Hepatocyte (in vitro differentiated cells): ENCODE measurements around the gene ARID5A.

ENCODE experiments used
- CTCF ChIP-seq: fragments of 200-600 bp; sonication (generic); IDR thresholded peaks from 2 replicates; pipeline ENCODE4 v1.5.1; 2016; ENCODE audit warnings: antibody characterized with exemption, mild to moderate bottlenecking; ENCODE audit not compliant: poor library complexity
- EZH2phosphoT487 ChIP-seq: fragments of 200-600 bp; sonication (generic); IDR thresholded peaks from one replicate; pipeline ENCODE4 v1.6.1; 2018; ENCODE audit warnings: antibody characterized with exemption, mild to moderate bottlenecking, low read depth, moderate library complexity; ENCODE audit not compliant: unreplicated experiment, severe bottlenecking

- TF ChIP-seq CTCF (no peak), EZH2phosphoT487 (no peak)
These were observed 40.4 kb upstream of the ARID5A start for GRCh38 chr2:96495982-96496629.
